PC-3 (cell line): ENCODE data around the gene PIEZO2. TPM values are rescaled to one million over a fixed set of nuclear protein-coding genes. Genes with fewer than 3 reads are reported as not detected.

Experiments used
- ATAC-seq: fragments of 200-7000 bp; cut with Tn5 transposase; 2 replicates; pipeline ENCODE4 v1.9.1; 2020; ENCODE audit warnings: mild to moderate bottlenecking, moderate library complexity
- BruUV-seq: library from RNA; stranded (reverse); fragments of 400-500 nt; replicated peaks from 2 replicates; lab custom pipeline; 2021; lab: Mats Ljungman, UMichigan
- CTCF ChIA-PET: fragments of 300-600 bp; sonication (Branson Sonifier 250); formaldehyde crosslinking; loops from one replicate; lab custom pipeline; 2022; ENCODE audit warnings: antibody characterized with exemption; lab: Charles Lee
- POLR2A ChIA-PET: fragments of 300-600 bp; sonication (Branson Sonifier 250); formaldehyde crosslinking; loops from one replicate; lab custom pipeline; 2022; ENCODE audit warnings: antibody characterized with exemption; ENCODE audit not compliant: unreplicated experiment; lab: Charles Lee
- DNase-seq: peaks from one replicate; pipeline ENCODE4 v3.0.0-alpha.2; 2015
- H2AFZ ChIP-seq: fragments of 300-600 bp; sonication (generic); 2 replicates; pipeline ENCODE4 v1.6.0; 2016; ENCODE audit warnings: antibody characterized with exemption, low read length
- H3F3A ChIP-seq: fragments of 300-600 bp; sonication (generic); one replicate; pipeline ENCODE4 v1.6.0; 2017; ENCODE audit warnings: antibody characterized with exemption, low read length, control low read depth, mild to moderate bottlenecking; ENCODE audit not compliant: unreplicated experiment
- H3K27ac ChIP-seq: fragments of 300-600 bp; sonication (generic); 2 replicates; pipeline ENCODE4 v1.5.1; 2016; ENCODE audit warnings: mild to moderate bottlenecking, low read length
- H3K27me3 ChIP-seq: fragments of 300-600 bp; sonication (generic); 2 replicates; pipeline ENCODE4 v1.6.1; 2016; ENCODE audit warnings: low read length, mixed read lengths
- H3K36me3 ChIP-seq: fragments of 300-600 bp; sonication (generic); 2 replicates; pipeline ENCODE4 v1.6.1; 2016; ENCODE audit warnings: low read depth, mixed run types, low read length, mixed read lengths
- H3K4me1 ChIP-seq: fragments of 300-600 bp; sonication (generic); 2 replicates; pipeline ENCODE4 v1.5.1; 2016; ENCODE audit warnings: low read length; ENCODE audit not compliant: insufficient read depth
- H3K4me2 ChIP-seq: fragments of 300-600 bp; sonication (generic); 2 replicates; pipeline ENCODE4 v1.6.0; 2016; ENCODE audit warnings: low read length
- H3K4me3 ChIP-seq: fragments of 300-600 bp; sonication (generic); 2 replicates; pipeline ENCODE4 v1.5.1; 2016; ENCODE audit warnings: mild to moderate bottlenecking, low read length, mixed read lengths
- H3K79me2 ChIP-seq: fragments of 300-600 bp; sonication (generic); 2 replicates; pipeline ENCODE4 v1.6.1; 2017; ENCODE audit warnings: low read length, mixed read lengths
- H3K9ac ChIP-seq: fragments of 300-600 bp; sonication (generic); 2 replicates; pipeline ENCODE4 v1.6.0; 2016; ENCODE audit warnings: mild to moderate bottlenecking, low read length
- H3K9me2 ChIP-seq: fragments of 300-600 bp; sonication (generic); replicated peaks from 2 replicates; pipeline ENCODE4 v1.6.1; 2016; ENCODE audit warnings: mixed run types, low read length, mixed read lengths
- H3K9me3 ChIP-seq: fragments of 300-600 bp; sonication (generic); 2 replicates; pipeline ENCODE4 v1.6.1; 2016; ENCODE audit warnings: low read length, mixed read lengths
- H4K20me1 ChIP-seq: fragments of 300-600 bp; sonication (generic); 2 replicates; pipeline ENCODE4 v1.6.1; 2016; ENCODE audit warnings: low read length, mixed read lengths
- CTCF ChIP-seq: fragments of 300-600 bp; sonication (generic); conservative IDR thresholded peaks from 2 replicates; pipeline ENCODE4 v1.5.1; 2017; ENCODE audit warnings: antibody characterized with exemption, low read depth, mild to moderate bottlenecking, low read length
- EZH2 ChIP-seq: fragments of 300-600 bp; sonication (generic); IDR thresholded peaks from one replicate; pipeline ENCODE4 v1.6.1; 2017; ENCODE audit warnings: antibody characterized with exemption, mild to moderate bottlenecking, low read length; ENCODE audit not compliant: unreplicated experiment
- EZH2phosphoT487 ChIP-seq: fragments of 300-600 bp; sonication (generic); IDR thresholded peaks from 2 replicates; pipeline ENCODE4 v1.6.1; 2018; ENCODE audit warnings: mild to moderate bottlenecking, antibody characterized with exemption, low read length, borderline replicate concordance
- intact Hi-C: fragments of 100-400 bp; cut with micrococcal nuclease; formaldehyde crosslinking; loops from 2 replicates; pipeline ENCODE4 v1.9.0; 2023
- total RNA-seq: library from RNA; depleted of rRNA; stranded (reverse); fragments of >200 nt; gene quantifications from 2 replicates; pipeline ENCODE4 v1.2.3, GENCODE V29; 2014

PIEZO2 gene
- total RNA-seq, 1 experiment from 2014 or later: not detected

DNA sequence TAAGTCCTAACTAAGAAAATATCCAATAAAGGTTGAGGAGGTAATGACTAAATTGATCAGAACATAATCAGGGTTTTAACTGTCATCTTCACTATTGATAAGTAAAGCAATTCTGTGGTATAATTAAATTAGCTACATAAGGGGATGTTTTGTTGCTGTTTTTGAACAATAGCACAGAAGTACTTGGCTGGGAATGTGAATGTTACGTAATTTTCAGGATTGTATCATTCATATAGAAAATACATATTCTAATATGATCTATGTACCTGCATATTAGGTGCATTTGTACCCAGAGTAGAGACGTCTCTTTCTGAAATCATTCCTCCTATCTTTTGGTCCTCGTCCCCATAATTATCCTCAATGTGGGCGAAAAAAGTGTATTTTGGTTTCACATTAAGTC, 109.0 kb downstream of the PIEZO2 start:
- POLR2A ChIA-PET: no interaction called here
- H3K79me2 ChIP-seq: no peaks in the 10 kb centered on the region
- H3K9me2 ChIP-seq: no peaks in the 10 kb centered on the region
- no TSS peak for BruUV-seq
- H4K20me1 ChIP-seq: no peaks in the 10 kb centered on the region; the same call in 1 of the 2 replicates
- no peaks in the 10 kb centered on the region for H3K9me3 ChIP-seq
- no peak overlapping the region for H3K4me3 ChIP-seq
- no peak overlapping the region for H3K27ac ChIP-seq
- CTCF ChIA-PET: interaction anchor here (1.3 kb wide), 1 partner anchor 189 kb away, joined by 3 read pairs; no protein-coding TSS in a partner anchor
- ATAC-seq (no peak), DNase-seq (no peak)
- H3F3A ChIP-seq: no peaks in the 10 kb centered on the region
- no peak overlapping the region for H2AFZ ChIP-seq
- H3K4me2 ChIP-seq: no peak overlapping the region
- H3K4me1 ChIP-seq: no peaks in the 10 kb centered on the region
- peaks cover 51% of the 10 kb centered on the region for H3K27me3 ChIP-seq
- no peaks in the 10 kb centered on the region for H3K36me3 ChIP-seq
- TF ChIP-seq EZH2phosphoT487: no peak
- TF ChIP-seq EZH2: no peak
- no peak for TF ChIP-seq CTCF
- intact Hi-C loops: loop anchor here (1.0 to 5.0 kb wide), 2 partner anchors 189 to 1068 kb away; no protein-coding TSS in a partner anchor
- H3K9ac ChIP-seq: no peak overlapping the region

DNA sequence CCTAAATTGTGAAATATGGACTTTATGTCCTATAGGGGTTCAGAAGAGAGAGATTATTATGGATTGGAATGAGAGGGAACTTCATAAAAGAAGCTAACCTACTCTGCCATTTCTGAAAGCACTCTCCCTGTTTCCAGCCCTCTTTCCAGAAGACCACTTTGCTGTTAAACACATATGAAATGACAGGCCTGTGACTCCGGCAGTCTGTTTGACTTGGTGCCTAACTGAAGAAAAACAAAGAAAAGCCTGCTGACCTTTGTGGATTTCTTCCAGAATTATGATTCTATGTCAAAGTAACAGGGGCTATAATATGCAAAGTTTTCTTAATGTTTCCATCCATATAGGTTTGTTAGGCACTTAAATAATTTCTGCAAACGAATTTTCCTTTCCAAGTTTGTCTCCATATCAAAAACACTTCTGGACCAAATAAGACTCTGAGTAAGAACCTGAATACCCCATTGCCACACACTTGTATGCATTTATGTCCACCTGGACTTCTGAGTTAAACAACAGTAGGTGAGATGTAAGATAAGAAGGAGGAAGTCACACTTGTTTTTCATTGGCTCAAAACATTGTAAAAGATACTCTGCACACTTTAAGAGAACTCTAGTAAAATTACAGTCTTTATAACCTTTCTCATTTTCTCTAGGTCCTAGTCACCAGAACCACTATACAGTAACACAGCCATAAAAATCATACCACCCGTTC, 111.7 kb downstream of the PIEZO2 start:
- no peak for ATAC-seq
- TF ChIP-seq EZH2phosphoT487: no peak
- no peak for TF ChIP-seq CTCF
- TF ChIP-seq EZH2: no peak
- ChIA-PET POLR2A (no interaction called here), CTCF (no interaction called here)
- Histone ChIP-seq H3K27ac (no peak overlapping the region), H2AFZ (no peak overlapping the region), H3K4me2 (no peak overlapping the region), H3K4me1 (no peaks in the 10 kb centered on the region), H3F3A (no peaks in the 10 kb centered on the region), H3K4me3 (no peak overlapping the region), H4K20me1 (no peaks in the 10 kb centered on the region; the same call in 1 of the 2 replicates), H3K9me3 (no peaks in the 10 kb centered on the region), H3K27me3 (peaks cover 62% of the 10 kb centered on the region), H3K36me3 (no peaks in the 10 kb centered on the region), H3K9me2 (no peaks in the 10 kb centered on the region), H3K9ac (no peak overlapping the region), H3K79me2 (no peaks in the 10 kb centered on the region)
- intact Hi-C loops: no loop called here
- no peak for DNase-seq
- BruUV-seq: no TSS peak
